MM.1S (cell line): ENCODE data around the gene DMRTA2.

ENCODE experiments used
- EZH2 ChIP-seq: fragments of 300-600 bp; sonication (generic); optimal IDR thresholded peaks from 2 replicates; pipeline ENCODE3; 2017; ENCODE audit warnings: low read depth, mild to moderate bottlenecking, antibody characterized with exemption, low read length, mixed read lengths
- TF ChIP-seq, protein P1 (sequence below): fragments of 300-600 bp; sonication (generic); IDR thresholded peaks from 2 replicates; pipeline ENCODE4 v1.5.1; 2016; ENCODE audit warnings: antibody characterized with exemption, low read length, mixed read lengths

DNA sequence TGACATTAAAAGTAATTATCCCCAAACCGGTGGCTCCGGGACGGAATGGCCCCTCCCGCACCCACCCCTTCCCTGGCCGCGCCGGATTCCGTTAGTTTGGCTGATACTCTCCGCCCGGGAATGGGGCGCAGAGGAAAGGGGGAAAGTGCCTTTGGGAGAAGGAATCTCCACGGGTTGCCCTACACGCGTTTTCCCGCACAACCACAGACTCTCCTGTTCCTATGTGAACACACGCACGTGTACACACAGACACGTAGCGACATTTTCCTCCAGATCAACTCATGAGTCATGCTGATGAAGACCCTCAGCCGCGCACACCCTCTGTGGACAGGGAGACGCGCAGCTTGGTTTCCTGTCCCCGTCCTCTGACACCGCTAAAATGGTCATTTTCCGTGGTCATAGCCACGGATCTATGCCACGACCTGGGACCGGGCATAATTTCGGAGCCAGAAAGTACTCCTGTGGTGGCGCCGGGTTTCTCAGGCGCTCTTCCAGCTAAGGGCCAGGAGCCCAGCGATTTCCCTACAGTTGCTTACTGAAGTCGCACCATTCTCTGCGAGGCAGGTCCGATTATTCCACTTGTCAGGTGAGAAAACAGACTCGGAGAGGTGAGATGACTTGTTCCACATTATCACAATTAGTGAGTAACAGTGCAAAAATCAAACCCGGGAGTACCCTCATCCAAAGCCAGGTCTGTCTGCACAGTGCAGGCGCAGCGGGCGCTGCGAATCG is 4.0 kb upstream of the DMRTA2 start:
- TF ChIP-seq, protein P1, sequence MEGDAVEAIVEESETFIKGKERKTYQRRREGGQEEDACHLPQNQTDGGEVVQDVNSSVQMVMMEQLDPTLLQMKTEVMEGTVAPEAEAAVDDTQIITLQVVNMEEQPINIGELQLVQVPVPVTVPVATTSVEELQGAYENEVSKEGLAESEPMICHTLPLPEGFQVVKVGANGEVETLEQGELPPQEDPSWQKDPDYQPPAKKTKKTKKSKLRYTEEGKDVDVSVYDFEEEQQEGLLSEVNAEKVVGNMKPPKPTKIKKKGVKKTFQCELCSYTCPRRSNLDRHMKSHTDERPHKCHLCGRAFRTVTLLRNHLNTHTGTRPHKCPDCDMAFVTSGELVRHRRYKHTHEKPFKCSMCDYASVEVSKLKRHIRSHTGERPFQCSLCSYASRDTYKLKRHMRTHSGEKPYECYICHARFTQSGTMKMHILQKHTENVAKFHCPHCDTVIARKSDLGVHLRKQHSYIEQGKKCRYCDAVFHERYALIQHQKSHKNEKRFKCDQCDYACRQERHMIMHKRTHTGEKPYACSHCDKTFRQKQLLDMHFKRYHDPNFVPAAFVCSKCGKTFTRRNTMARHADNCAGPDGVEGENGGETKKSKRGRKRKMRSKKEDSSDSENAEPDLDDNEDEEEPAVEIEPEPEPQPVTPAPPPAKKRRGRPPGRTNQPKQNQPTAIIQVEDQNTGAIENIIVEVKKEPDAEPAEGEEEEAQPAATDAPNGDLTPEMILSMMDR: no peak
- no peak for TF ChIP-seq EZH2
